Activated T-cell treated with anti-CD3 and anti-CD28 coated beads, Interleukin-2, amount 50 U/mL, for 48 hours (primary cell): ENCODE data around the gene KPNA2.
"Not testable (repeated sequence)": the region's sequence is repeated elsewhere in the genome, so short reads cannot be mapped to it uniquely, and the experiment has no call there.

Experiments used
- DNase-seq, 2 experiments: peaks; one replicate each; pipeline ENCODE4 v3.0.0-alpha.2; 2020

Gene KPNA2

DNA sequence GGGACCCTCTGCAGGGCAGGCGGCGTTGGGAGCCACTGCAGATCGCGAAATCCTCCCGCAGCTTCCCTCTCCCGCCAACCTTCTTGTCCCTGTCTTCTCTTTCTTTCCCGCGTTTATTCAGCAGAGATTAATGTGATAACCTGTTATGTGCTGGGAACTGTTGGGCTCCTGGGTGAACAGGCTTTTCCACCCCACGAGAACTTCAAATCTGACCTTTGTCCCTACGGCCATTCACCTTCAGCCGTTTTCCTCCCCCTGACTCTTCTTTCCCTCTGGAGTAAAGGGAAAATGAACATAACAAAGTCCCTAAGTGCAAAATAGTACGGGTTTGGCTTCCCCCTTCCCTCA, 15.2 kb upstream of the KPNA2 start:
- DNase-seq, result no peak

DNA sequence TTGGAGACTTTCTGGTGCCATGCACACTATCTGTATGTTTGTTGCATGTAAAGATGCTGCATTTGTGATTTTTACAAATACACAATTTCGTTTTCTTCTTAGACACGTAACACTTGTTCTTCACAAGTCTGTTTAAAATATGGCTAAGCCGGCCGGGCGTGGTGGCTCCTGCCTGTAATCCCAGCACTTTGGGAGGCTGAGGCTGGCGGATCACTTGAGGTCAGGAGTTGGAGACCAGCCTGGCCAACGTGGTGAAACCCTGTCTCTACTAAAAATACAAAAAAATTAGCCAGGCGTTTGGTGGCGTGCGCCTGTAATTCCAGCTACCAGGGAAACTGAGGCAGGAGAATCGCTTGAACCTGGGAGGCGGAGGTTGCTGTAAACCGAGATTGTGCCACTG, 14.7 kb upstream of the KPNA2 start:
- DNase-seq, result not testable (repeated sequence)

DNA sequence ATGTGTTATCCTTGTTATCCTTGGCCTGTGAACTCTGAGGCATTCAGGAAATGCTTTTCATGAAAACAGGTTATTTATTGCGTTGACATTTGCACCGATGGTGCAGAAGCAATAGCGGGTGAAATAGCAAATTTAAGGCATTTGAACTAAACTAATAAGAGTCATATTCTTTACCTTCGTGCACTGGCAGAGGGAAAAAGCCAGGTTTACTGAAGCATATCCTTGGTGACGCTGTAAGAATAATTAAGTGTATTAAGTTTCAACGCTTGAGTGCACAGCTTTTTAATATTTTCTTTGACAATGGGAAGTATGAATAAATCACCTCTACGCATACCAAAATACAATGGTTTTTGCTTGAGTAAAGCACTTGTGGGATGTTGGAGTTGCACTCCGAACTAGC, 13.6 kb upstream of the KPNA2 start:
- DNase-seq, result no peak

DNA sequence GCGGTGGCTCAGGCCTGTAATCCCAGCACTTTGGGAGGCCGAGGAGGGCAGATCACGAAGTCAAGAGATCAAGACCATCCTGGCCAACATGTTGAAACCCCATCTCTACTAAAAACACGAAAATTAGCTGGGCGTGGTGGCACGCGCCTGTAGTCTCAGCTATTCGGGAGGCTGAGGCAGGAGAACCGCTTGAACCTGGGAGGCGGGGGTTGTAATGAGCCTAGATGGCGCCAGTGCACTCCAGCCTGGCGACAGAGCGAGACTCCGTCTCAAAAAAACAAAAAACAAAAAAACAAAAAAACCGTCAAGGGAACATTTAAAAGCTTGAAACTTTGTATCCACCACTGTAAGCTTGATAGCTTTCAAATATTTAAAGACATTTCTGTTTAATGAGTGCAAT, 13.0 kb upstream of the KPNA2 start:
- DNase-seq, result not testable (repeated sequence)

DNA sequence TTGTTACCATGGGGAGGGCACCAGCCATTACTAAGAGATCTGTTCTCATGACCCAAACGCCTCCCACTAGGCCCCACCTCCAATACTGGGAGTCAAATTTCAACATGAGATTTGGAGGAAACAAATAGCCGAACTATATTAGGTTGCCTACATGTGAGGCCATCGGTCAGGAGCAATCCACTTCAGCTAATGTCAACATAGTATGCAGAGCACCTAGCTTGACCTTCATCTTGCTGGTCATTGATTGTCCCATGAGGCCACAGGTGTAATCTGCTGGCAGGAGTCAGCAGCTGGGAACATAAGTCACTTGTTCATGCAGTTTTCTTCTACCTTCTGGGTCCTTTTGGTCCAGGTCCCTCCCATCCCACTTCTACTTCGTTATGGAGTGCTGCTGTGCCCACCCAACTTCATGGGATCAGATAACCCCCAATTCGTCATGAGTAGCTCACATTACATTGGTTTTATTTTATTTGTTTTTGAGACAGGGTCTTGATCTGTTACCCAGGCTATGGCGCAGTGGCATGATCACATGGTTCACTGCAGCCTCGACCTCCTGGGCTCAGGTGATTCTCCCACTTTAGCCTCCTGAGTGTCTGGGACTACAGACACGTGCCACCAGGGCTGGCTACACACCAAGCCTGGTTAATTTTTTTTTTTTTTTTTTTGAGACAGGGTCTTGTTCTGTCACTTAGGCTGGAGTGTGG, 5.9 kb upstream of the KPNA2 start:
- no peak for DNase-seq

DNA sequence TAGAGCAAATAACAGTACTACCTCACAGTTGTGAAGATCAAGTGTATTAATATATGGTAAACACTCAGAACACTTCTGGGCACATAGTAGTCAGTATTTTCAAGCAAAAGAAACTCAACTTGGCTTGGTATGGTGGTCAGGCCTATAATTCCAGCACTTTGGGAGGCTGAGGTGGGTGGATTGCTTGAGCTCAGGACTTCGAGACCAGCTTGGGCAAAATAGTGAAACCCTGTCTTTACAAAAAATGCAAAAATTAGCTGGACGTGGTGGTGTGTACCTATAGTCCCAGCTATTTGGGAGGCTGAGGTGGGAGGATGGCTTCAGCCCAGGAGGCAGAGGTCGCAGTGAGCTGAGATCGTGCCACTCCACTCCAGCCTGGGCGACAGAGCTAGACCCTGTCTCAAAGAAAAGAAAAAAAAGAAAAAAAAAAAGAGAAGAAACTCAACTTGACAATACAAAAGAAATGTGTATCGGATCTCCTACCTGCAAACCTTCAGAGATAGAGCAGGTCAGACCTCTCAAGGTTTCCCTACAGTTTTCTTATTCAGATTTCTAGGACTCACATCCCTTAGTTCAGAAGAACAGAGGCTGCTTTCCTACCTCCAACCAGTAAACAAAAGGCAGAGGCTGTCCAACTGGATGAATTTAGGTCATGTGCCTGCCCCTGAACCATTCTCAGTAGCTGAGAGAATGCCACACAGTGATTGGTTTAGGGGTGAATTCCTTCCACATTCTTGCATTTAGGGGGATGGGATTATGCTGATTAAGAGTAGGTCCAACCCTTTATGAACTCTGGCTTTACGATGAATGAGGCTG, 1.7 kb upstream of the KPNA2 start:
- DNase-seq, result no peak

DNA sequence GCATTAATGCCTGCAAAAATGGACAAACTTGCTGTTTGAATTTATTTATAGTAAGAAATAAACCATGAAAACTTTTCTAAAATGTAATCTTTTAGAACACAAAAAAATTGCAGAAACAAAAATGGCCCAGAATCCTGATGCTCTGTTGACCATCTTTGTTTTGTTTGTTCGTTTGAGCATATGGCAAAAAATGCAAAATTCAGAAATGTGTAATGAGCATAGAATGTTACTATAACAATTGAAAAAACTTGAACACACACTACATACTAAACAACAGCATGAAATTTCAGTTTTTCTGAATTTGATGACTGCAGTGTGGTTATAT, 1.1 kb upstream of the KPNA2 start:
- no peak for DNase-seq

DNA sequence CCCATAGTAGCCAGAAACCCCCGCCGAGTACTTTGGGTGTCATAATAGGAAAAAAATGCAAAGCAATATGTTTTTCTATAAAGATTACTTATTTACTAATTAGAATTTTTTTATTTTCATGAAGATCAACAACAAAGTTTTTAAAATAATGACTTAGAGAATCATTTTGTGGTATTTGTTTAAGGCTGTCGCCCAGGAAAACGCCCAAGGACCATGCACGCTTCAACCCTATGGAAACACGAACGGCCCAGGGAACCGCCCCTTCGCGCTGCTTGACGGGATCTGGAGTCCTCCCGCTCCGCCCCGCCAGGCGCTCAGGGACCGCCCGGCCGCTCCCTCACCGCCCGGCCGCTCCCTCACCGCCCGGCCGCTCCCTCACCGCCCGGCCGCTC, 408 bp upstream of the KPNA2 start:
- peak; percentile 90 to 92 for DNase-seq

DNA sequence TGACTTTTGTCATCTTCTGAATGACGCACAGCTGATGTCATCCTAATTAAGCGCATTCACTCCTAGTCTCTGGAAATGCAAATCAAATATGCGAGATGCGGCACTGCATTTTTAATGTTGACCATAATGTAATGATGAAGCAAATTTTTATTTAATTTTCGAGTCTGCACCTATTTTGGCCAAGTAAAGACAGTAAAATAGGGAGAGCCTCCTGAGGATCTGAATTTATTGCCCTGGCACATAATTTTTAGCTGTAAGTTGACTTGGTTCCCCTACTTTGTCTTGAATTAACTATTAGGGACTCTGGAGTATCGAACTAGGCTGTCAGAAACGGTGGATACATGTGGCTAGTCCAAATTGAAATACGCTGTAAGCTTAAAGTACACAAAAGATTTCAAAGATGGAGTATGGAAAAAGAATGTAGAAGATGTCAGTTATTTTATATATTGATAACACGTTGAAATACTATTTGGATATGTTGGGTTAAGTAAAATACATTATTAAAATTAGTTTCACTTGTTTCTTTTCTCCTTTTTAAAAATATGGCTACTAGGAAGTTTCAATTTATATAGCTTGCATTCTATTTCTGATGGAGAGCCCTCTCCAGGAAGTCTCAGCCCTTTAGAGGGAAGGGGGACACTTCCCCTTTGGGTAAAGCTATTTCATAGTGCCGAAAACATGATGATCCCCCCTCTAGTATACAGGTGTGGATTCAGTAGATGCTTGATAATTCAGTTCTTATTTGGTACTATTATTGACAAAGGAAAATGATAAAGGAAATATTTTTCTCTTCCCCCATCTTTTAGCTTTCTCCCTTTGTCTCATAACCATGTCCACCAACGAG, 991 bp downstream of the KPNA2 start:
- no peak for DNase-seq

DNA sequence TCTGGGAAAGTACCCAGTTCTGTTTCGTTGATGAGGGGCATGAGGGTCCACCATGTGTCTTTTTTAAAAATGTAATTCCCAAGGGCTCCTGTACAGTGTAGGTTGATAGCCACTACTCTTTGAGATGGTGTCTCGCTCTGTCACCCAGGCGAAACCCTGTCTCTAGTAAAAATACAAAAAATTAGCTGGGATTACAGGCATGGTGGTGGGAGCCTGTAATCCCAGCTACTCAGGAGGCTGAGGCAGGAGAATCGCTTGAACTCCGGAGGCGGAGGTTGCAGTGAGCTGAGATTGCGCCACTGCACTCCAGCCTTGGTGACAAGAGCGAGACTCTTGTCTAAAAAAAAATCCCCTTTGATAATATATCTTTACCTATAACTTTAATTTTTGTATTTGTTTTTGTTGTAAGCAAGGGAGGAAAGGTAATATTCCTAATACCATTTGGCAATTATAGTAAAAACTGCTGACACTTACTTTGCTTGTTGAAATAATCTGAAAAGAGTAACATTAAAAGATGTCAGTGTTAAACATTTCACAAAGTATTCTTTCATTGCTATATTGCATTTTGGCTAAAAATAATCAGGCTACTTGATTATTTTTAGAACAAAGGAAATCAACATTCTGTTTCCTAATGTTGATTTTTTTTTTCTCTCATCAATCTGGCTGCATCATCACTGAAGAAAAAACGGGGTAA, 11.8 kb downstream of the KPNA2 start:
- DNase-seq, result no peak

DNA sequence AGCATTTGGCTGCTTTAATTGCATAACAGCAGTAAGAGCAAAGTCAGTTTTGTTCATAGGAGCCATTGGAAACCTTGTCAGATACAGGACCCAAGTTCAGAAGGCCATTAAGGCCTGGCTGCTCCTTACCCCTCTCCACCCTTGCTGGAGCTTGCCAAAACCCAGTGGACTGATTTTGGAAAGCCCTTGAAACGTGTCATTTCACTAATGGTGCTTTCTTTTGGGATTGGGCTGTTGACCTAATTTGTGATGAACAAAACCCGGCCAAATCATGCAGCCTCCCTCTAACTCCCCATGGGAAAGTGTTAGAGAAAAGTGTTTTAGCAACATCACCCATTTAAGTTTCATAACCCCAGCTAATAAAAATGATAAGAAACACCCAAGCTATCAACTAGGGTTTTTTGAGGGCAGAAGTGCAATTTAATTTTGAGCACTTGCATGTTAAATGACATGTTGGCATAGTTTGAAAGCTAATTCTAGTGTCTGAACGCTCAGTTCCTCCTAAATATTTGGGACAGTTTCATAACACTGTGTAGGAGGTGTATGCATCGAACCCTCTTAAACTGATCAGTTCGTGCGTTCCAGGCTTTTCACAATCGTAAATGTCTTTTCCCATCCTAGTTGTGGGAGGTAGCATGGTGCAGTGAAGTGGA, 12.5 kb downstream of the KPNA2 start:
- not testable (repeated sequence) for DNase-seq

DNA sequence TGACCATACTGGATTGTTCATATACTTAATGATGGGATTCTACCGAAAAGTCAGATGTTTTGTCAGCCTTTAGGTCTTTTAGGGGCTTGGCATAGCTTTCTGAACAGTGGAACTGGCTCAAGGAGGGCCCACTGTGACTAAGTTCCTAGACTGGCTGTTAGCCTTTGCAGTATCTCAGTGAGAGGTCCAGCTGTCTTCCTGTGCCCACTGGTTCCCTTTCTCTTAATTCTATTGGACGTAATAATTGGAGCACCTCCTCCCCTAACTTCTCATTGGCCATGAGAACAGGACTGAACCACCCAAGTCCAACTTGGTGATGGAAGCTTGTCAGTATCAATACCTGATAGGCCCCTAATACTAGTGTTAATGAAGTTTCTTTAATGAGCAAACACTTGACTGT, 13.5 kb downstream of the KPNA2 start:
- DNase-seq, result no peak

DNA sequence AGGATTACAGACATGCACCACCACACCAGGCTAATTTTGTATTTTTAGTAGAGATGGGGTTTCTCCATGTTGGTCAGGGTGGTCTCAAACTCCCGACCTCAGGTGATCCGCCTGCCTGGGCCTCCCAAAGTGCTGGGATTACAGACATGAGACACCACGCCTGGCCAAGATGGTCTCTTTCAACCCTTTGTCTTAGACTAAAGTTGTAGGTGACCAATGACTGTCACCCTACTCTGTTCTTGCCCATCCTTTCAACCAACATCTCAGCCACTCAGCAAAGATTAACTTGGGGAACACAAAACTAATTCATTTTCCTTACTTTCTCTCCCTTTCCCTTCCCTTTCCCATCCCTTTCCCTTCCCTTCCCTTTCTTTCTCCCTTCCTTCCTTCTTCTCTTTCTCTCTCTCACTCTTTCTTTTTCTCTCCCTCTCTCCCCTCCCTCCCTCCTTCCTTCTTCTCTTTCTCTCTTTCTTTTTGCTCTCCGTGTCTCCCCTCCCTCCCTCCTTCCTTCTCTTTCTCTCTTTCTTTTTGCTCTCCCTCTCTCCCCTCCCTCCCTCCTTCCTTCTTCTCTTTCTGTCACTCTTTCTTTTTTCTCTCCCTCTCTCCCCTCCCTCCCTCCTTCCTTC, 14.4 kb downstream of the KPNA2 start:
- not testable (repeated sequence) for DNase-seq

DNA sequence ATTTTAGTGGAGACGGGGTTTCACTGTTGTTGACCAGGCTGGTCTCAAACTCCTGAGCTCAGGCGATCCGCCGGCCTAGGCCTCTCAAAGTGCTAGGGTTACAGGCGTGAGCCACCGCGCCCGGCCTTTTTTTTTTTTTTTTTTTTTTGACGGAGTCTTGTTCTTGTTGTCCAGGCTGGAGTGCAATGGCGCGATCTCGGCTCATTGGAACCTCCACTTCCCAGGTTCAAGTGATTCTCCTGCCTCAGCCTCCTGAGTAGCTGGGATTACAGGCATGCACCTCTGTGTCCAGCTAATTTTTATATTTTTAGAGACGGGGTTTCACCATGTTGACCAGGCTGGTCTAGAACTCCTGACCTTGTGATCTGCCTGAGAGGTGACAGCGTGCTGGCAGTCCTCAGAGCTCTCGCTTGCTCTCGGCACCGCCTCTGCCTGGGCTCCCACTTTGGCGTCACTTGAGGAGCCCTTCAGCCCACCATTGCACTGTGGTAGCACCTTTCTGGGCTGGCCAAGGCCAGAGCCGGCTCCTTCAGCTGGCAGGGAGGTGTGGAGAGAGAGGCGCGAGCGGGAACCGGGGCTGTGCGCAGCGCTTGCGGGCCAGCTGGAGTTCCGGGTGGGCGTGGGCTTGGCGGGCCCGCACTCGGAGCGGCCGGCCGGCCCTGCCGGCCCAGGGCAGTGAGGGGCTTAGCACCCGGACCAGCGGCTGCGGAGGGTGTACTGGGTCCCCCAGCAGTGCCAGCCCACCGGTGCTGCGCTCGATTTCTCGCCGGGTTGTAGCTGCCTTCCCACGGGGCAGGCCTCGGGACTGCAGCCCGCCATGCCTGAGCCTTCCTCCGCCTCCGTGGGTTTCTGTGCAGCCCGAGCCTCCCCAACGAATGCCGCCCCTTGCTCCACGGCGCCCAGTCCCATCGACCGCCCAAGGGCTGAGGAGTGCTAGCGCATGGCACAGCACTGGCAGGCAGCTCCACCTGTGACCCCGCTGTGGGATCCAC, 16.1 kb downstream of the KPNA2 start:
- DNase-seq, result not testable (repeated sequence)

DNA sequence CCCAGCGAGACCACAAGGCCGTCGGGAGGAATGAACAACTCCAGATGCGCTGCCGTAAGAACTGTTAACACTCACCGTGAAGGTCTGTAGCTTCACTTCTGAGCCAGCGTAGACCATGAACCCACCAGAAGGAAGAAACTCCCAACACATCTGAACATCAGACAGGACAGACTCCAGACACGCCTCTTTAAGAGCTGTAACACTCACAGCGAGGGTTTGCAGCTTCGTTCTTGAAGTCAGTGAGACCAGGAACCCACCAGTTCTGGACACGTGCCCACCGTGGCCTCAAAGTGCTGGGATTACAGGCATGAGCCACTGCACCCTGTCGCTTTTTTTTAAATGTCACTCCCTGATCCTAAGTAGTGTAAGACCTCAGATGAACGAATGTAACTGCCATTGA, 17.3 kb downstream of the KPNA2 start:
- DNase-seq, result no peak

DNA sequence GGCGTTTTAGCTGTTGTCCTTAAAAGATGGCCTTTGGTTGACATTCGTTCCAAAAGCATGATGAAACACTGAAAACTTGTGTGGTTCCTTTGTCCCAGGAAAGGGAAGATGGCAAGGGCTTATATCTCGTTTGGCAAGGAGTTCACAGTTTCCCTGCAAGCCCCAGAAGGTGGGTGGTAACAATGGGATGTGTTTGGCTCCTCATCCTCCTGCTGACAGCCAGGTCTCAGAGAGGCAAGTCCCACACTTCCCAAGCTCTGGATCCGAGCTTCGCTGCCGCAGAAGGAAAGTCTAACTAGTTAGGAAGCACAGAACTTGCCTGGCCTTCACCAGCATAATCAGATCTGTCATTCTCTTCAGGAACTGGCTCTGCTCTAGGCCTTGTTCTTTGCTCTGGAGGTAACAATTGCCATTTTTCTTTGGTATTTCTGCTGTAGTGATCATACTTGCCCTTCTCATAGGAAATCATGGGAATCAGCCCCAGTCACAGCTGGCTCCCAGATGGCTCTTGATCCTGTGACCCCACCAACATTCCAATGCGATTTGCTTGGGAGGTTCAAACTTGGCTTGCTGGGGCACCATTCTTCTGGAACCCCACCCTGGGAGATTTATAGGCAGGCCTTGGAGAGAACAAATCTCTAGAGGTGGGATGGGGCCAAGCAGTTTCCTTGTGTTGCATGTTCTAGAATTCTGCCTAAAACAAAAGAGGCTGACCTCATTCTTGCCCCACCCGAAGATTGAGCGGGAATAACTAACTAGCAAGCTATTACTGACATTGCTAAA, 17.9 kb downstream of the KPNA2 start:
- no peak for DNase-seq

DNA sequence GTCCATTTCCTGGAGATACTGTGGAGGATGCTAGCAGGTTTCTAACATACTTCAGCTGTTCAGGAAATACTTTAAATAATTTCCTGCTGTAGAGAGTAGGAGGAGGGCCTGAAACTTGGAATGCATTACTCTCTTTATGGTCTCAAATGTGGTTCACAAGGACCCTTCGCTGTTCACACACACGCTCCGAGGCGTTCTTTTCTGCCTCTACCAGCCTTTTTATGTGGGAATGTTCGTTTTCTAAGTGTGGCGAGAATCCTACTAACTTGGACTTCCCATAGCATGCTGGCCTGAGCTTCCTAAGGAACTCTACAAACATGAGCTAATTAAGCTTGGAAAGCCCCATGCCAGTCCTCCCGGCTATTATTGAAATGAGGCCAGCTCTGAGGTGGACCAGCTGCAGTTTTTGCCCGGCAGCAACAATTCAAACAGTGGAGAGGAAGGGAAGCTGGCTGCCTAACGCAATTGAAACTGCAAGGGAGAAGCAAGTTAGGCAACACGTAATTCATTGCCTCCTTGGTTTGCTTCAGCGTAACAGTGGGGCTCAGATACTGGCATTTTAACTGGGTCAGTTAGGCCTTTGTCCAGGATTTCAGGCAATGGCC, 18.9 kb downstream of the KPNA2 start:
- no peak for DNase-seq

DNA sequence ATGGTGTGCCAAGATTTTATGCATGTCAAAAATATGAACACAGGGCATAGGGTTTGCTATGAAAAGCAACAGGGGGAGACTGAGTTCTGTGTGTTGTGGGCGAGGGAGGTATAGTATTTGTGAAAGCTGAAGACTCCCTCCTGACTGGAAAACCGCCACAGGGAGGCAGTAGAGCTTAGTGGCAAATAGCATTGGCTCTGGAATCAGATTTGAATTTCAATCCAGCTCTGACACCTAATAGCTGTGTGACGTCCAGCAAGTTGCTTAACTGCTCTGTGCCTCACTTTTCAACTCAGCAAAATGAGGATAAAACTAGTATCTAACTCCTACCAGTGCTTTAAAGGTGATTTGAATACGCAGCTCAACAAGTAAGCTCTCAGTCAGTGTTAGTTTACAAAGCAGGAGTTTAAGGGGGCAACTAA, 22.0 kb downstream of the KPNA2 start:
- peak; percentile 56 to 61 for DNase-seq

DNA sequence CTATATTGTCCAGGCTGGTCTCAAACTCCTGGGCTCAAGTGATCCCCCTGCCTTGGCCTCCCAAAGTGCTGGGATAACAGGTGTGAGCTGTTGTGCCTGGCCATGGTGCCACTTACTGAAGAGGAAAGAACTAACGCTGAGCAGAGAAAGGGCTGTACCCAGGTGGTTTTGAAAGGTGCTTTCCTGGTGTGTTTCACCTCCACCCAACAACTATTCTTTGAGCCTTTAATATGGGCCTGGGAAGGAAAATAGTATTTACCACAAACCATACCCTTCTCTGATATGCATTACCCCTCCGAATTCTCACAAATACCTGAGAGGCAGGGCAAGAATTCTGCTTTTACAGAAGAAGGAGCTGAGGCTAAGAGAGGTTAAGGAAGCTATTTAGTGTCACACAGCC, 24.8 kb downstream of the KPNA2 start:
- no peak for DNase-seq
